Lung microvascular endothelial cell (primary cell): ENCODE results near the gene PER3. TPM values are rescaled to one million over a fixed set of nuclear protein-coding genes. Genes with fewer than 3 reads are reported as not detected.
A peak's percentile ranks its signal among the peaks of the same experiment; 100 is the strongest.

Experiments
- DNase-seq, 2 donors: peaks; one replicate each; pipeline versions ENCODE4 v3.0.0 to v3.0.0-alpha.2; 2010; ENCODE audit warnings: low read depth in 2 of 2
- total RNA-seq: library from RNA; depleted of rRNA; stranded (reverse); fragments of >200 nt; gene quantifications from 2 replicates; pipeline ENCODE4 v1.2.1, GENCODE V29; 2014

The PER3 gene
- total RNA-seq: 0.87 and 1.4 TPM in 2 replicates

GRCh38 chr1:7783826-7784491 lies at the start of gene PER3:
Gene PER3 (plus strand): TSS chr1:7784291. CDS start chr1:7784878, 587 bp downstream.
- DNase-seq: peak; percentile 98 to 99

GRCh38 chr1:7738044-7738443 lies 46.0 kb upstream of the PER3 start:
- DNase-seq: no peak

- no peak for DNase-seq
Observed at GRCh38 chr1:7743346-7743745, 40.7 kb upstream of the PER3 start.

- DNase-seq: peak; percentile 28 to 46
Observed at GRCh38 chr1:7744882-7745281, 39.2 kb upstream of the PER3 start.

- no peak for DNase-seq
Observed at GRCh38 chr1:7745783-7746182, 38.3 kb upstream of the PER3 start.

- no peak for DNase-seq
Observed at GRCh38 chr1:7747605-7748004, 36.5 kb upstream of the PER3 start.

- DNase-seq: no peak
Observed at GRCh38 chr1:7749126-7749525, 35.0 kb upstream of the PER3 start.

- DNase-seq: no peak
Observed at GRCh38 chr1:7751174-7751573, 32.9 kb upstream of the PER3 start.

GRCh38 chr1:7752512-7753417 lies 31.3 kb upstream of the PER3 start:
- DNase-seq: peak; percentile 73 to 77

- DNase-seq: no peak
Observed at GRCh38 chr1:7753641-7754040, 30.4 kb upstream of the PER3 start.

GRCh38 chr1:7754234-7754633 lies 29.9 kb upstream of the PER3 start:
- peak in 1 of 2 donors; percentile 33 for DNase-seq

GRCh38 chr1:7755448-7755847 lies 28.6 kb upstream of the PER3 start:
- peak; percentile 19 to 55 for DNase-seq

- peak in 1 of 2 donors; percentile 88 for DNase-seq
Observed at GRCh38 chr1:7760245-7760644, 23.8 kb upstream of the PER3 start.

GRCh38 chr1:7761103-7761502 lies 23.0 kb upstream of the PER3 start:
- no peak for DNase-seq

GRCh38 chr1:7767176-7767575 lies 16.9 kb upstream of the PER3 start:
- no peak for DNase-seq

GRCh38 chr1:7768583-7768982 lies 15.5 kb upstream of the PER3 start:
- no peak for DNase-seq

- DNase-seq: no peak
Observed at GRCh38 chr1:7769673-7770412, 14.2 kb upstream of the PER3 start.

- DNase-seq: no peak
Observed at GRCh38 chr1:7770669-7770996, 13.5 kb upstream of the PER3 start.

- DNase-seq: peak; percentile 85 to 91
Observed at GRCh38 chr1:7770997-7771822, 12.9 kb upstream of the PER3 start, which contains the start of gene VAMP3. Gene VAMP3 (plus strand): TSS chr1:7771296. CDS start chr1:7771384, 88 bp downstream.

- peak; percentile 4 to 19 for DNase-seq
Observed at GRCh38 chr1:7771823-7772299, 12.2 kb upstream of the PER3 start.

GRCh38 chr1:7777591-7777990 lies 6.5 kb upstream of the PER3 start:
- DNase-seq: no peak
